Stimulated activated CD8-positive, alpha-beta memory T cell treated with anti-CD3 and anti-CD28 coated beads, Interleukin-15, amount 100 ng/mL, for 1 hour (primary cell): ENCODE measurements around the gene PYGO2.

ENCODE experiments used
- DNase-seq: peaks from one replicate; pipeline ENCODE4 v3.0.0-alpha.2; 2020; ENCODE audit warnings: low read depth

PYGO2 gene, protein sequence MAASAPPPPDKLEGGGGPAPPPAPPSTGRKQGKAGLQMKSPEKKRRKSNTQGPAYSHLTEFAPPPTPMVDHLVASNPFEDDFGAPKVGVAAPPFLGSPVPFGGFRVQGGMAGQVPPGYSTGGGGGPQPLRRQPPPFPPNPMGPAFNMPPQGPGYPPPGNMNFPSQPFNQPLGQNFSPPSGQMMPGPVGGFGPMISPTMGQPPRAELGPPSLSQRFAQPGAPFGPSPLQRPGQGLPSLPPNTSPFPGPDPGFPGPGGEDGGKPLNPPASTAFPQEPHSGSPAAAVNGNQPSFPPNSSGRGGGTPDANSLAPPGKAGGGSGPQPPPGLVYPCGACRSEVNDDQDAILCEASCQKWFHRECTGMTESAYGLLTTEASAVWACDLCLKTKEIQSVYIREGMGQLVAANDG

DNA sequence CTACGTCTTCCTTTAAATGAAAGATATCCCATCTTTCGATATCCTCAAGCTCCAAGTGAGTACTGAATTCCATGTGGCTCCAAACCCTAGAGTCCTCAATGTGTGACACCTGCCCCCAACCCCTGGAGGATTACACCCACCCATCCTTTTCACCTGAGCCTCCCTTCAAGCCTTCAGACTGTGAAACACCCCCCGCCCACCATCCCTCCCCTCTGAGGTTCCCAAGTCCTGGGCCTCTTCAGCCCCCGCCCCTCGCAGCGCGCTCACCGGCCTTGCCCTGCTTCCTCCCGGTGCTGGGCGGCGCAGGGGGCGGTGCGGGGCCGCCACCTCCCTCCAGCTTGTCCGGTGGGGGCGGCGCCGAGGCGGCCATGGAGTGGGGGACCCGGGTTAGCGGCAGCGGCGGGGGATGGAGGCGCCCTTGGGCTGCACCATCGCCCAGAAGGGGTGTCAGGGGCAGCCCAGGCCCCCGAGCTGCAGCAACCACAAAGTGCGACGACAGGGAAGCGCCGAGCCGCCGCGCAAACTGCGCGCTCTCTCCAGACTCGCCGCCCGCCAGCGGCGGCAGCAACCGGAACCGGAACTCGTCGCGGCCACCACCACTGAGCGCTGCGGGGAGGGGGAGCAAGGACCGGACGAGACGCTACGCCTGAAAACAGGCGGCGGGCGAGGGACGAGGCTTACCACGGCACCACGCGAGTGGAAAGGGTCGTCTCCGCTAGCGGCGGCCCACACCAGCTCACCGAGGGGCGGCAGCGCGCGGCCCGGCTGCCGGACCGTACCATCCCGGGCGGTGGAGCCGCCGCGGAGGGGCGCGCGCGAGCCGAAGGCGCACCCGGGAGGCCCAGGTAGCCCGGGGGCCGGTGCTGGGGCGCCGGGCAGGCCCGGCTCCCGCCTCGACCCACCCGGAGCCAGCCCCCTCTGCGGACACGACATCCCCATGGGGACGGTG is at the start of gene PYGO2:
Gene PYGO2 (minus strand): TSS at position 576 of the 949 bp plus-strand sequence. CDS start 206 bp downstream, at position 370.
- peak; percentile 44 for DNase-seq

DNA sequence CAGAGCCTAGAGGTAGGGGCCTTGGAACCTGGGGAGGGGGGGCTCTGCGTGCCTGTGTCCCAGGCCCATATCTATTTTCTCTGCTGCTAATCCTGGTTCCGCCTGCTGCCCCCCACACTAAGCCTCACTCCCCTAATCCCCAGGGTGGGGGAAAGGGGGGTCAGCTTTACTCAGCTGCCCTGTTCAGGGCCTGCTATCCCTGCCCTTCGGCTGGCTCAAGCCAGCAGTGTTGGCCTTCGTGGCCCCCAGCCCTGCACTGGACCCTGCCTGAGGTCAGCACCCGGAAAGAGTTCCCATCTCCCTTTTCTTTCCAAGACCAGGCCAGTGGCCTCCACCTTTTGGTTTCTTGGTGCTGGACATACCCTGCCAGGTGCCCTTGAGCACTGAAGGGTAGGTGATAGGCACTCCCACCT is 49.4 kb upstream of the PYGO2 start:
- DNase-seq, result no peak

DNA sequence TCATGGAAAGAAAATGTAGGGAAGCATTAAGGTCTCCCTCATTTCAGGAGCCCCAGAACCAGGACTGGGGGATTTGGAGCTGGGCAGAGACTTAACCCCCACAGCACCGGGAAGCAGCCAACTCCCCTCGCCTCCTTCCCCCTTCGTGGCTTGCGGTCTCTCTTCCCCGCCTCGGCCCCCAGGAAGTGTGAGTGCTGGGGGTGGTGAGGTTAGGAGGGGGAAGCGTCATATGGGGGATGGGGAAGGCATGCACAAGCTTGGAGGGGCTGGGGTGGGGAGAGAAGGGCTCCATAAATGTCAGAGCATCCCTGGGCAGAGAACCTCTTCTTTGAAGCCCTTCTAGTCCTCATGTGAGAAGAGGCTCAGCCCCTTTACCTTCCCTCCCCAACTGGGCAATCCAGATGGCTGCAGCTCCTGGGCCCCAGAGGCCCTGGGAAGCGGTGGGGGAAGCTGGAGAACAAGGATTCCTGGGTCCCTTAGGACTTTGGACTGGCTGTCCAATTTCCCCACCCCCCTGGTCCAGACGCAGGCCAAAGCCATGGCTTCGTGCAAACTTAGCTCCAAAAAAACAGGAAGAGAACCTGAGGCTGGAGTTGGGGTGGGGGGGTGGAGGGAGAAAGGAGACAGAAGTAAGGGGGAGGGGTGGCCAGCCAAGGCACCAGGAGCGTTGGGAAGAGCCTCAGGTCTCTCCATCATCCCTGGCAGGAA is 48.8 kb upstream of the PYGO2 start:
- no peak for DNase-seq

DNA sequence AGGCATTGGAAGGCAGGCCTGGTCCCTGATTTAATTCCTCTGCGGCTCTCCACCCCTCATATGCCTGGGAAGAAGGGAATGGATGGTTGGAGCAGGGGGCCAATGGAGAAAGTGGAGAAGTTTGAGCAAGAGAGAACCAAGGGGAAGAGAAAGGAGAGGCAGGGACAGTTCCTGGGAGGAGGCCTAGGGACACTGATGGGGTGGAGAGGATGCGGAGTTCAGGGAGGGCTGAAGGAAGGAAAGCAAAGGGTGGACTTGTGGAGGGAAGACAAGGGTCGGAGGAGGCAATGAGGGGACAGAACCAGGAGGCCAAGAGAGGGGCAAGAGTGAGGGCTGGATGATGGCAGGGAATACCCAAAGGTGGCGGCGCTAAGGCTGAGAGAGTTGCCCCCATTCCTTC is 48.2 kb upstream of the PYGO2 start:
- no peak for DNase-seq

DNA sequence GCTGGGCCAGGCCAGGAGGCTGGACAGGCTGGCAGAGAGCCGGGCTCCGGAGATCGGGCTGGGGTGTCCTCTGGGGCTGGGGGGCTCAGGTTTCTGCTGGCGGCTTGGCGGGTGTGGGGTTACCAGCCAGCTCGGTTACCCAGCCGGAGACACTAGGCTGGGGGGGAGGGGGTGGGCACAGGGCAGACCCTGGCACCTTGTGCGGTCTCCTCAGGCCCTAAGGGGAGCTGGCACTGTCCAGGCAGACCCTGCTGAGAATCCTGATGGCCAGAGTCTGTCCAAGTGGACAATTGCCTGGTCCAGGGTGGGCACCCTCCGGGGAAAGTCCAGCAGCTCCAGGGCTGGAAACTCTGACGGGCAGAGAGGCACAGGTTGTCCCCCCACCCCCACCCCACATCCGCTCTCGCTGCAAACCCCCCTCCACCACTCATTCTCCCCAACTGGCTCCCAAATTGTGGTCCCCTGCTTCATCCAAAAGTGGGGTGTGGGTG is 47.7 kb upstream of the PYGO2 start:
- DNase-seq, result no peak

DNA sequence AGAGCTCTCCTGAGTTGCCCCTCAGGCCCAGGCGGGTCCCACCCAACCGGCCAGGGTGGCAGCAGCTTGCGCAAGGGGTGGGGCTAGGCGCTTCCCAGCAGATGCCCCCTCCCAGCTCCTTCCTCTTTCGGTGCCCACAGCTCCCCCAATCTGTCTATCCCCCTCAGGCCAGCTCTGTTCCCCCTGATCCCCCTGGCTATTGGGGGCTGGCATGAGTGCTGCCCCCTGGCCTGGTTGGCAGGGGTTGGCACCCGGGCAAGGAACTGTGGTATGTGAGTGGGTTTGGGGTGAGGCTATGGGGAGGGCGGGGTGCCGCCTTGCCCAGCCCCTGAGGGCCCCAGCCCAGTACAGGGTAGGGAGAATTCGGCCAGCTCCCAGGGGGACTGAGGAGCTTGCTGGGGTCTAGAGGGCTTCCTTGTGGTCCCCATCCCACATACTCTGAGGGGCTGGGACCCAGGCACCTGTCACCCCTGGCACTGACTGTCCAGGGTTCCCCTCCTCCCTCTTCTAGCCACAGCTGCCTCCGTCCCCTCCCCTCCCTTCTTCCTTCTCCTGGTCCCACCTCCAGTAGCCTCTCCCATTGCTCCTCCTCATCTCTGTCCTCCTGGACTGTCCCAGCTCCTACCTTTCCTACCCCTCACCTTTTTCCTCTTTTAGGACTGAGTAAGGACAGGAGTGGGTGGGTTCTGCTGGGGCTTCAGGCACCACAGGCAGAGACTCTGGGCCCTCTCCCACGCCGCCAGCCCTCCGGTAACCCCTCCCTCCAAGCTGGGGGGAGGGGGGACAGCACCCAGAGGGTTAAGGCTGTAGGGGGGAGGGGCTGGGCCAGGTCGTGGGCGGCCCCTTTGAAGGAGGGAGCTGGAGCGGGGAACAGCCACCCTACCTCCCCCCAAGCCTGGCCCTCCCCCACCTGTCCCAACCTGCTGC is 46.7 kb upstream of the PYGO2 start:
- no peak for DNase-seq

DNA sequence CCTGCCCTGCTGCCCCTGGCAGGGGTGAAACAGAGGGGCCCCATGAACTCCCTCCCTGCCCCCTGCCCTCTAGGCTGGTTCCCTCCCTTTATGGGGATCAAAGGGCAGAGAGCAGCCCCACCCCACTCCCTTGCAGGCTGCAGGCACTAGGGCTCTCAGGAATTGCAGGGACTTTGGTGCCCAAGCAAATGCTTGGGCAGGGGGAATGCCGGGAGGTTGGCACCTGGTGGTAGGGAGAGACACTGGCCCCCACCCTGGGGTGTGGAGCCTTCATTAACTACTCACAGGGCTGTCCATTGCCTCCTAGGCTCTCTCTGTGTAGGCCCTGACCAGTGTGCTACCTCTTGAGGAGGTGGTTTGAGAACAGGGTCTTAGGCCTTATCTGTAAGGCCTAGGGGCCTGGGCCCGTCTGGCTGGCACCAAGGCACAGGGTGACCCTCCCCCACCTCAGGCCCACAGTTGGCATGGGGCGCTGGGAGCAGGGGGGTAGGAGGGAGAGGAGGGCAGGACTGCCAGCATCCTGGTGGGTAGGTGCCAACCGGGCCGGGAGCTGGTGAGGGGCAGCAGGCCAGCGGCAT is 45.8 kb upstream of the PYGO2 start:
- no peak for DNase-seq

DNA sequence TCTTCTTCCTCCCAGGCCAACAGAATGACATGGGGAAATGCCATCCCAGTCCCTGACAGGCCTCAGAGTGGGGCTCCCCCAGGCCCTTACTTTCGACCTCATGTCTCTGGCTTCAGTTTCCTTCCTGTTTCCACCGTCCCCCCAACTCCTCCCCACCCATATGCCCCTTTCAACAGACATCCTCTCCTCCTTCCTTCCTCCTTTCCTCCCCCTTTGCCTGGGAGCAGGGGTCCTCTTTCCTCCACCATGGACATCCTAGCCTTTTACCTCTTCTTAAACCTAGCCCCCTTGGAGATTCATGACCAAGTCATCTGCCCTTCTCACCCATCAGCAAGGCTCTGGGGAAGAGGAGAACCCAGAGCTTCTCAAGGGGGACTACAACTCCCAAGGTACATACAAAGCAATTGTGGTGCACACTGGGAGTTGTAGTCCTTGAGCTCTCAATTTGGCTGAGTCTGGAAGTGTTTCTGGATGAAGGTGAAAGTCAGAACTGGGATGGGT is 45.1 kb upstream of the PYGO2 start:
- no peak for DNase-seq

DNA sequence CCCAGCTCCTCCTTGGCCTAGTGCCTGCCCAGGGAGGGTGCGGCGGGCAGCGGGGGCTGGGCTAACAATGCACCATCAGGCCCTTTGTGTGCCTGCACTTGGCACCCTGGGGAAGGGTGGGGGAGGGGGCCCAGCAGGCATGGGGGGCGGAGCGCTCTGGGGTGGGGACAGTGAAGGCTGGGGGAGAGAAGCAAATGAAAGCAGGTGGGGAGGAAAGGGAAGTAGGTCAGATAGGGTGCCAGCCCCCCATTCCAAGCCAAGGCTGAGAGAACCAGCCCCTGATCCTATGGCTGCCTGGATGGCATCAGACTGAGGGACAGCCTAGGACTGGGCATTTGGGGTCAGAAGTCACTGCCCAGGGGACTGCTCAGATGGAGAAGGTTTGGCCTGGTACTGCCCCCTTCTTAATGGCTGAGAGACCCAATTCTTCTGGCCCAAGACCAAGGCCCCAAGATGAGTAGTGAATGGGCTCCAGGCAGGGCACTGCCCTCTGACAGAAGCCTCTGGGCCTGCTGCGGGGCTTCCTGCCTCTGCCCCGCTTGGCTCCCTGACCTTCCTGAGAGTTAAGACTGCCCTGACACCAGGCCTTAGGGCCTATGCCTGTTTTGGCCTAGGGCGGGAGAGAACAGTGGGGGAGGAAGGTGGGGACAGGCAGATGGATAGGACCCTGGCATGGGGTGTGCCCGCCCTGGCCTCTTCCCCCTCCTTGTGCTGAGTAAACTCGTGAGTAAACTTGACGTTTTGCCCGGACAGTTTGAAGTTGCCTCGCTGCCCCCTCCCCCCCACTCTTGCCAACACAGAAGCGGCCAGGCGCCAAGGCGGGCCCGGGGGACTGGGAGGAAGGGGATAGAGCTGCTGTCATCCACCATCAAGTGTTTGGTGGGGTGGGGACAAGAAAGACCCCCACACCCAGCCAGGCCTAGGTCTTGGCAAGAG is 43.8 kb upstream of the PYGO2 start:
- no peak for DNase-seq

DNA sequence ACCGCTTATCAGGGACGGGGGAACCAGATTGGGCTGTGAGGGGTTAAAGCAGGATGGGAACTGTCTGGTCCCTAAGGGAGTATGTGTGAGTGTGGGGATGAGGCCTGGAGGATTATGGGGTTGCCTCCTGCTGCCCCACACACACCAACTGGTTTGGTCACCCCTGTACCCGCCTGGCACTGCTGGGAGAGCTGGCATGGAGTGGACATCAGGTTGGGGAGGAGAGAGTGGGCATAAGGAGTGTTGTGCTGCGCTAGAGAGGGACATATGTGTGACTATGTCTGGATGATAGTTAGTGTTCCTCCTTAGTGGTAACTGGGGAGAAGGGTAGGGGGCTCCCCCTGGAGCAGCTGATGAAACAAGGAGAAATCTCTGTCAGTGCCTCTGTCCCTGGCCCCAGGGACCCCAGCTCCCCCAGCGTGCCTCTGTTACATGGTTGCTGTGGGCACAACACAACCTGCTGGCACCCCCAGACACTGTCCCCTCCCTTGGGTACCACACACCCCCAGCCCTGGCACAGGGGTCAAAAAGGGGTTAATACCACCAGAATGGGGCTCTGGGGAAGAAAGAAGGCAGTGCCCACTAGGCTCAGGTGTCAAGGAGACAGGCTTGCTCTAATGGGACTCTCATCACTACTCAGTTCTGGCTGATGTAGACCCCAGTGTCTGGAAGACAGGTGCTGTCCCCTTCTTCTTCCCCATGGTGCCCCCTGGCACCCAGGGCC is 42.9 kb upstream of the PYGO2 start:
- DNase-seq, result no peak

DNA sequence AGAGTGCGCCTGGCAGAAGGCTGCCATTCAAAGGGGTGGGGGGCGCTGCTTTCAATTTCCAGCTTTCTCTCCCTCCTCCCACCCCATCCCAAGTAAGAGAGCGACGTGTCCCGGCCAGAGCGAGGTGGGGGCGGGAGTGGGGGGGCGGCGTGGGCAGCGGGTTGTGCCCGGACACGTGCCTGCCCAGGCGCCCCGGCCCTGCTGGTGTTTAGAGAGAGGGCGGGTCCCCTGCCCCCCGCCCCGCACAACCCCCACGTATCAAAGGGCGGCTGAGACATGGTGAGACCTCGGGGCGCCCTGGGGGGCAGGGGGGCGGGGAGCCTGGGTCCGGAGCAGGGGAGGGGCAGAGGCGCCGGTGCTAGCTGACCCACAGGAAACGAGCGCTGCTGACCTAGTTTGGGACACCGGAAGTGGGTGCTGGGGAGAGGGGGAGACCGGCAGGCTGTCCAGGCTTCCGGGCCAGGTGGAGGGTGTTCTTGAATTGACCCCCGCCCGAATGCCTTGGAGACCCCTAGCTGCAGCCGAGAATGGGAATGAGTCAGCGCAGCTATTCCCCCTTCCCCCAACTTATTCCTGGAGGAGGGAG is 42.3 kb upstream of the PYGO2 start:
- no peak for DNase-seq

DNA sequence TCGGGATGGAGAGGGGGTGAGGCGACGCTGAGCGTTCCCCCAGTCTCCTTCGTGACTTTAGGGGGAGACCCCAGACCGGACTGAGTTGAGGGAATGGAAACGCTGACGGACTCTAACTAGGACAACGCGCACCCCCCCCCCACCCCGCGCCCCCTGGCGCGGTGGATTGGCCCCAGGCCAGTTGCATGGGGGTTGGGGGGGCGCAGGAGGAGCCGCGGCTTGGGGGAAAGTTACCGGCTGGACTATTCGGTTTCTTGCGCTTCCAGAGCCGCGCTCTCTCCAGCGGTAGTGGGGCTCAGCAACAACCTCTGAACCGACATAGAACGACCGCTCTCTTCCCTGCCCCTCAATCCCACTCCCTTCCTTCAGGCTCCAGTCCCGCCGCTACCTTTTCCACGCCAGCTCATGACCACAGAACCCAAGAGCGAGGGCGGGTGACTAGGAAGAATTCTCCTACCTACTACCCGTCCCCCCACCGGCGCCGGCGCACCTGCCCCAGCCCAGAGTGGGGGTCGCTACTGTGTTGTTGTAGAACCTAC is 41.7 kb upstream of the PYGO2 start:
- no peak for DNase-seq

DNA sequence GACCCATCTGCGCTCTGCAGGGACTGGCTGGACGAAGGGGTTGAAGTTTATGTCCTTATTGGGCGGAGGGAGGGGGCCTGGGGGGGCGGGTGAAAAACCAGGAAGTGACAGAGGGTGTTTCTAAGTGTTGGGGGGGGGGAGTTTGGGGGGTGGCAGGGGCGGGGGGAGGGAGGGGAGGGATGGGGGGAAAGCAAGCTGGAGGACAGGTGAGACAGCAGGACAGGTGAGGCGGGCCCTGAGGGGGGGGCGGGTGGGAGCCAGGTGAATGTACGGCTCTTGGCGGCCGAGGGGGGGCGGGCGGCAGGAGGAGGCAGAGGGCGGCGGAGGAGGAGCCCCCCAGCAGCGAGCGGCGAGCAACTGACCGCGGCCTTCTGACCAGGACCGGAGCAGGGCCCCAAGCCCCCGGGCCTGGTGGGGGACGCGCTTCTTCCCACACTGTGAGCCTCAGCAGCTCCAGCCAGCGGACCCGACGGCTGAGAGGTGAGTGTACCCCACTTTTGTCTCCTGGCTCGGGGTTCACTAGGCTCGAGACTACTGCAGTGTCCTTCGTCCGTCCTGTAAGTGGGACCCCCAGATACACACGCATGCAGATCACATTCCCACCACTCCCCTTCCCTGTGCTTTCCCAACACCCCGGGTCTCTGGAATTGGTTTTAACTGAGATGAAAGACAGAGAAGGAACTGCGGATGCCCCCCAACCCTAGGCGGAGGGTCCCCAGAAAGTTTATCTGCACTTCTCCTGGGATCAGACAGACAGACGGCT is 41.1 kb upstream of the PYGO2 start, which contains the start of gene ZBTB7B:
Gene ZBTB7B (plus strand): TSS at position 339 of the 763 bp plus-strand sequence. CDS start 11,859 bp downstream, outside the sequence.
- no peak for DNase-seq

DNA sequence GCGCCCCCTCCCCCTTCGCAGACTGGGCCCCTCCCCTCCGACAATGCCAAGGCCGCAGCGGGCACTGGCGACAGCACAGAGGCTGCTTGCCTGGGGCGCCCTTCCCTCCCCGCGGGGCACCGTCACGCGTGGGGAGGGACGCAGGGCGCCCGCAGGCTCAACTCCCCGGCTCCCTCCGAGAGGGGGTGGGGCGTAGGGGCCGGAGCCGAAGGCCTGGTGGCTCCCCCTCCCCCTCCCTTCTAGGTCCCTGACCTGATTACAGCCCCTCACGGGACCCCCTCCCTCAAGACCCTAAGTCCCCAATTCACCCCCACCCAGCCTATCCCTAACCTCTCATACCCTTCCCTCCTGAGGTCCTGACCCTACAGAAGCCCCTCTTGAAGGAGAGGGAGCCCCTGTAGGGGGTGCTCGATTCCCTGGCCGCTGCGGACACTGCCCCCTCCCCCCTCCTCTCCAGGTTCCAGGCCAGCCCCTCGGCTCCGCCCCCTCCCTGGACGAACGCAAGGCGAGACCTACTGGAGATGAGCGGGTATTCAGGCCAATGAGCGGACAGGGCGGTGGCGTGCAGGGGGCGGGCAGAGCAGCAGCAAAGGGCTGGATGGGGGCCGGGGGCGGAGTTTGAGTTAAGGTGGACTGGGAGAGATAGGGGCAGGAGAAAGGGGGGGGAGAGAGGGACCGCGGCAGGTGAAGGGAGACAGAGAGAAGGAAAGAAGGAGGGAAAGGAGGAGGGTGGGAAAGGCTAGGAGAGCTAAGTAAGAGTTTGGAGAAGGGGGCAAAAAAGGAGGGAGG is 40.3 kb upstream of the PYGO2 start:
- DNase-seq, result peak; percentile 99

DNA sequence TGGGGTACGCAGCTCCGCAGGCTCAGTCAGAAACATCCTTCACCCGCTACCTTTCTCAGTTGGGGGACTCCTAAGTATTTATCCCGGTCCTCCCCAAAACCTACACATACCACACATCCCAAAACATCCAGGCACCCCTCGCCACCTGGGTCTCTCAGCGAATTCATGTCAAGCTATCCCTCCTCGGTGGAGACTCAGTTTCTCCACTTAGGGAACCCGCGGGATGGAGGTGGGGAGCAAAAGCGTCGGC is 39.8 kb upstream of the PYGO2 start:
- DNase-seq, result no peak

DNA sequence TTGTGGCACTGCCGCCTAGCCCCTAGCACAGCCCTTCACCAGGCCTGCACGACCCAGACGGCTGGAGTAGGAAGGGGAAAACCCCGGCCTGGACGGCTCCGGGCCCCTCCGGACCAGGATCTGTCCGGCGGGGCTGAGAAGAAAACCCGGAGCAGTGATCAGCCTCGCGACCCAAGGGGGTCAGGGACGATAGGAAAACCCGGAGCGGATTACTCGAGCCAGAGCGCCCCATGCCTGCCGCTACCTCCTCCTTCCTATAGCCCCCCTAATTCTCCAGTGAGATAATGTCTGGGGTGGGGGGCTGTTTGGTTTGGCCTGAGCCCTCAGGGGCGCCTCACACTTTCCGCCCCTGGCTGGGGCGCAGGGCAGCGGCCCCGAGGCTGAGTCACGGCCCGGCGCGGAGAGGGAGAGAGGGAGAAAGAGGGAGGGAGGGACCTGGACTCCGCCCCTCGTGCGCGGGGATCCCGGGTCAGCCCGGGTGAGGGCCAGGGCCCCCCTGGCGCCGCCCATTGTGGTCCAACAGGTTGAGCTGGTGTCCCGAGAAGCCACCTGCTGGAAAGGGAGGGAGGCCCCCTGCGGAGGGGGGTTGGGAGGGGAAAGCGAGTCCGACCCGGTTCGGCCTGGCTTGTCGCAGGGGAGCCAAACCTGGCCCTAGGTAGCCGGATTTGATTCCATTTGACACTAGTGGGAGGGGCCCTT is 39.3 kb upstream of the PYGO2 start:
- DNase-seq, result peak; percentile 59
